PC-9 (cell line): ENCODE results near the gene MUC5AC. TPM values are rescaled to one million over a fixed set of nuclear protein-coding genes. Genes with fewer than 3 reads are reported as not detected.

ENCODE experiments used
- BruUV-seq: library from RNA; stranded (reverse); fragments of 400-500 nt; replicated peaks from 2 replicates; lab custom pipeline; 2021; lab: Mats Ljungman, UMichigan
- CTCF ChIA-PET: fragments of 300-600 bp; sonication (Branson Sonifier 250); formaldehyde crosslinking; loops from one replicate; lab custom pipeline; 2022; ENCODE audit warnings: antibody characterized with exemption; lab: Charles Lee
- POLR2A ChIA-PET: fragments of 300-600 bp; sonication (Branson Sonifier 250); formaldehyde crosslinking; loops from one replicate; lab custom pipeline; 2022; ENCODE audit warnings: antibody characterized with exemption; ENCODE audit not compliant: unreplicated experiment; lab: Charles Lee
- DNase-seq, 2 experiments: peaks; one replicate each; pipeline versions ENCODE4 v3.0.0 to v3.0.0-alpha.2; 2015 to 2022; ENCODE audit warnings: mixed read lengths in 1 of 2
- H2AFZ ChIP-seq: fragments of 200-600 bp; sonication (generic); 2 replicates; pipeline ENCODE4 v1.8.1; 2017; ENCODE audit warnings: antibody characterized with exemption
- H3F3A ChIP-seq: fragments of 200-600 bp; sonication (generic); 2 replicates; pipeline ENCODE4 v1.8.1; 2017; ENCODE audit warnings: antibody characterized with exemption, mild to moderate bottlenecking, low read depth; ENCODE audit not compliant: insufficient read depth
- H3K27ac ChIP-seq: fragments of 200-600 bp; sonication (generic); 2 replicates; pipeline ENCODE4 v1.6.1; 2016; ENCODE audit warnings: mixed run types
- H3K27me3 ChIP-seq: fragments of 200-600 bp; sonication (generic); 2 replicates; pipeline ENCODE4 v1.6.1; 2016; ENCODE audit warnings: low read depth, mixed run types; ENCODE audit not compliant: insufficient read depth
- H3K36me3 ChIP-seq: fragments of 200-600 bp; sonication (generic); 2 replicates; pipeline ENCODE4 v1.6.1; 2016; ENCODE audit warnings: low read depth, mixed run types
- H3K4me1 ChIP-seq: fragments of 200-600 bp; sonication (generic); replicated peaks from 2 replicates; pipeline ENCODE4 v1.6.1; 2016; ENCODE audit warnings: mixed run types; ENCODE audit not compliant: insufficient read depth
- H3K4me2 ChIP-seq: fragments of 200-600 bp; sonication (generic); 2 replicates; pipeline ENCODE4 v1.6.1; 2017; ENCODE audit warnings: mixed run types
- H3K4me3 ChIP-seq: fragments of 200-600 bp; sonication (generic); 2 replicates; pipeline ENCODE4 v1.6.1; 2016; ENCODE audit warnings: mixed run types
- H3K79me2 ChIP-seq: fragments of 200-600 bp; sonication (generic); 2 replicates; pipeline ENCODE4 v1.6.1; 2017; ENCODE audit warnings: low read depth, mixed run types
- H3K9me2 ChIP-seq: fragments of 200-600 bp; sonication (generic); 2 replicates; pipeline ENCODE4 v1.8.1; 2017; ENCODE audit warnings: mild to moderate bottlenecking; ENCODE audit not compliant: insufficient read depth
- H3K9me3 ChIP-seq: fragments of 200-600 bp; sonication (generic); 2 replicates; pipeline ENCODE4 v1.8.1; 2016; ENCODE audit warnings: low read depth; ENCODE audit not compliant: insufficient read depth
- H4K20me1 ChIP-seq: fragments of 200-600 bp; sonication (generic); 2 replicates; pipeline ENCODE4 v1.8.1; 2017; ENCODE audit not compliant: insufficient read depth
- CTCF ChIP-seq: fragments of 200-600 bp; sonication (generic); conservative IDR thresholded peaks from 2 replicates; pipeline ENCODE4 v1.6.1; 2017; ENCODE audit warnings: mixed run types, antibody characterized with exemption, mild to moderate bottlenecking, moderate library complexity
- EZH2 ChIP-seq: fragments of 200-600 bp; sonication (generic); IDR thresholded peaks from 2 replicates; pipeline ENCODE4 v1.8.0; 2017; ENCODE audit warnings: antibody characterized with exemption, low read depth
- intact Hi-C: fragments of 100-400 bp; cut with micrococcal nuclease; formaldehyde crosslinking; loops from one replicate; pipeline ENCODE4 v1.10.0; 2022; ENCODE audit not compliant: unreplicated experiment
- total RNA-seq: library from RNA; stranded (reverse); gene quantifications from 2 replicates; pipeline ENCODE4 v1.2.3, GENCODE V29; 2021

The MUC5AC gene
- total RNA-seq, 1 experiment from 2014 or later, result 0.09 TPM

- Histone ChIP-seq H3K9me2 (no peaks in the 10 kb centered on the region), H3K9me3 (no peaks in the 10 kb centered on the region), H3K4me1 (peaks cover 26% of the 10 kb centered on the region), H2AFZ (no peak overlapping the region), H3F3A (peaks cover 23% of the 10 kb centered on the region; the same call in 1 of the 2 replicates), H3K4me2 (no peak overlapping the region), H3K4me3 (no peak overlapping the region), H3K36me3 (no peaks in the 10 kb centered on the region), H3K27ac (no peak overlapping the region), H3K79me2 (no peaks in the 10 kb centered on the region), H4K20me1 (no peaks in the 10 kb centered on the region), H3K27me3 (no peaks in the 10 kb centered on the region)
- ChIA-PET CTCF (no interaction called here), POLR2A (no interaction called here)
- DNase-seq, result no peak
- no TSS peak for BruUV-seq
- TF ChIP-seq EZH2 (no peak), CTCF (no peak)
- intact Hi-C loops, result no loop called here
Measured at GRCh38 chr11:1147792-1148191, 10.0 kb upstream of the MUC5AC start.

DNA sequence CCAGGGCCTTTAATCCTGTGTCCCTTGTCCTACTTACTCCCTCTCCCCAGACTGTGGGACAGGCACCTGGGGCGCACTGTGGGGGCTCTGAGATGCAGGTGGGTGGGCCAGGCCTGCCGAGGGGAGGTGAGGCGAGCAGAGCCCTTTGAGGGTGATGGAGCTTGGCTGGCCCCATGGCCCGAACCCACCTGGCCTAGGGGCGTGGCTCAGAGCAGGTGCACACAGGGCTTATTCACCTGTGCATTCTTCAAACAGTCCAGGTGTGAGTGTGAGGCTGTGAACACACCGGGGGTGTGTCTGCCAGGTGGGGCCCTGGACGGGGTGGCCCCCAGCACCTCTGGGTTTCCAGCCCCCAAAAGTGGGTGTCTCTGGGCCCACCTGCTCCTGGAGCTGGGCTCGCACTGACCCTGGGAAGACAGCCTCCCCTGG, 9.0 kb upstream of the MUC5AC start:
- intact Hi-C loops, result no loop called here
- no peaks in the 10 kb centered on the region for H3K79me2 ChIP-seq
- TF ChIP-seq CTCF (no peak), EZH2 (no peak)
- H3K4me2 ChIP-seq, result no peak overlapping the region
- CTCF ChIA-PET, result no interaction called here
- no peaks in the 10 kb centered on the region for H3K9me2 ChIP-seq
- H2AFZ ChIP-seq, result no peak overlapping the region
- no peak overlapping the region for H3K4me3 ChIP-seq
- DNase-seq, result no peak
- peaks cover 31% of the 10 kb centered on the region; the same call in 1 of the 2 replicates for H3F3A ChIP-seq
- H3K36me3 ChIP-seq, result no peaks in the 10 kb centered on the region
- H3K4me1 ChIP-seq, result peaks cover 36% of the 10 kb centered on the region
- BruUV-seq, result no TSS peak
- no peaks in the 10 kb centered on the region for H4K20me1 ChIP-seq
- POLR2A ChIA-PET, result no interaction called here
- H3K9me3 ChIP-seq, result no peaks in the 10 kb centered on the region
- H3K27me3 ChIP-seq, result no peaks in the 10 kb centered on the region
- H3K27ac ChIP-seq, result no peak overlapping the region

- CTCF ChIA-PET, result no interaction called here
- H3K4me1 ChIP-seq, result peaks cover 41% of the 10 kb centered on the region
Measured at GRCh38 chr11:1149545-1149944, 8.2 kb upstream of the MUC5AC start.

More at GRCh38 chr11:1149545-1149944, 8.2 kb upstream of the MUC5AC start:
- no peaks in the 10 kb centered on the region for H3K36me3 ChIP-seq
- DNase-seq, result no peak
- H3K27me3 ChIP-seq, result no peaks in the 10 kb centered on the region
- H3K27ac ChIP-seq, result no peak overlapping the region
- H3K79me2 ChIP-seq, result no peaks in the 10 kb centered on the region
- no peak overlapping the region for H3K4me2 ChIP-seq
- intact Hi-C loops, result no loop called here
- POLR2A ChIA-PET, result no interaction called here
- peaks cover 31% of the 10 kb centered on the region; the same call in 1 of the 2 replicates for H3F3A ChIP-seq
- H2AFZ ChIP-seq, result no peak overlapping the region
- no peaks in the 10 kb centered on the region for H4K20me1 ChIP-seq
- no peaks in the 10 kb centered on the region for H3K9me3 ChIP-seq
- no peak for TF ChIP-seq EZH2
- TF ChIP-seq CTCF, result no peak
- H3K4me3 ChIP-seq, result no peak overlapping the region
- H3K9me2 ChIP-seq, result no peaks in the 10 kb centered on the region
- BruUV-seq, result no TSS peak
